Measurements from ENCODE around the gene ZCCHC2. TPM values are rescaled to one million over a fixed set of nuclear protein-coding genes. Genes with fewer than 3 reads are reported as not detected.

The ZCCHC2 gene
- total RNA-seq, 4 donors from 2014 or later = 9.3 to 15.3 (median 11.3) TPM

DNA sequence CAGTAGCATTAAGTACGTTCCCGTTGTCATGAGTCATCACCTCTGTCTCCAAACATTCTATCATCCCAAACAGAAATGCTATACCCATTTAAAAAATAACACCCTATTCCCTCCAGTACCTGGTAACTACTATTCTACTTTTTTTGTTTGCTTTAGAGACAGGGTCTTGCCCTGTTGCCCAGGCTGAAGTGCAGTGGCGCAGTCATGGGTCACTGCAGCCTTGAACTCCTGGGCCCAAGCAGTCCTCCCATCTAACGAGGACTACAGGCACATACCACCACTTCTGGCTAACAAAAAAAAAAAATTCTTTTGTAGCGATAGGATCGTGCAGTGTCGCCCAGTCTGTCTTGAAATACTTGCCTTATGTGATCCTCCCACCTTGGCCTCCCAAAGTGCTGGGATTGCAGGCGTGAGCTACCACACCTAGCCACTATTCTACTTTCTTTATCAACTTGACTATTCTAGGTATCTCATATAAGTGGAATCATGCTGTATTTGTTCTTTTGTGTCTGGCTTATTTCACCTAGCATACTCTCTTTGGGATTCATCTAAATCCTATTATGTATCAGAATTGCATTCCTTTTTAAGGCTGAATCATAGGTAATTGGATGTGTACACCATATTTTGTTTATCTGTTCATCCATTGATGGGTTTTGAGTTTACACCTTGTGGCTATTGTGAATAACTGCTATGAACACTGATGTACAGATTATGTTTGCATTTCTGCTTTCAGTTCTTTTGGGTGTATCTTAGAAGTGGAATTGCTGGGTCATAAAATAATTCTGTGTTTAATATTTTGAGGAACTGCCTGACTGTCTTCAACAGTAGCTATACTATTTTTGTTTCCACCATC lies 14.4 kb downstream of the ZCCHC2 start:
- no peak overlapping the region for H3K27ac ChIP-seq
- H3K36me3 ChIP-seq = peaks cover 0 to 20% (median 0%) of the 10 kb centered on the region in 3 donors
- 88 to 89% methylated on average over 8 of the region's 8 CpGs for WGBS, 2 donors
- intact Hi-C loops (cut with DNase I) = no loop called here
- DNase-seq = no peak
- H3K9me3 ChIP-seq = no peaks in the 10 kb centered on the region
- peaks cover 0 to 43% (median 0%) of the 10 kb centered on the region in 3 donors for H3K4me1 ChIP-seq
- H3K27me3 ChIP-seq = no peaks in the 10 kb centered on the region
- TF ChIP-seq POLR2A (IDR thresholded peaks at IDR 0.05) = no peak
- TF ChIP-seq, protein P1, sequence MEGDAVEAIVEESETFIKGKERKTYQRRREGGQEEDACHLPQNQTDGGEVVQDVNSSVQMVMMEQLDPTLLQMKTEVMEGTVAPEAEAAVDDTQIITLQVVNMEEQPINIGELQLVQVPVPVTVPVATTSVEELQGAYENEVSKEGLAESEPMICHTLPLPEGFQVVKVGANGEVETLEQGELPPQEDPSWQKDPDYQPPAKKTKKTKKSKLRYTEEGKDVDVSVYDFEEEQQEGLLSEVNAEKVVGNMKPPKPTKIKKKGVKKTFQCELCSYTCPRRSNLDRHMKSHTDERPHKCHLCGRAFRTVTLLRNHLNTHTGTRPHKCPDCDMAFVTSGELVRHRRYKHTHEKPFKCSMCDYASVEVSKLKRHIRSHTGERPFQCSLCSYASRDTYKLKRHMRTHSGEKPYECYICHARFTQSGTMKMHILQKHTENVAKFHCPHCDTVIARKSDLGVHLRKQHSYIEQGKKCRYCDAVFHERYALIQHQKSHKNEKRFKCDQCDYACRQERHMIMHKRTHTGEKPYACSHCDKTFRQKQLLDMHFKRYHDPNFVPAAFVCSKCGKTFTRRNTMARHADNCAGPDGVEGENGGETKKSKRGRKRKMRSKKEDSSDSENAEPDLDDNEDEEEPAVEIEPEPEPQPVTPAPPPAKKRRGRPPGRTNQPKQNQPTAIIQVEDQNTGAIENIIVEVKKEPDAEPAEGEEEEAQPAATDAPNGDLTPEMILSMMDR (IDR thresholded peaks at IDR 0.05) = no peak
- H3K4me3 ChIP-seq = no peak overlapping the region

DNA sequence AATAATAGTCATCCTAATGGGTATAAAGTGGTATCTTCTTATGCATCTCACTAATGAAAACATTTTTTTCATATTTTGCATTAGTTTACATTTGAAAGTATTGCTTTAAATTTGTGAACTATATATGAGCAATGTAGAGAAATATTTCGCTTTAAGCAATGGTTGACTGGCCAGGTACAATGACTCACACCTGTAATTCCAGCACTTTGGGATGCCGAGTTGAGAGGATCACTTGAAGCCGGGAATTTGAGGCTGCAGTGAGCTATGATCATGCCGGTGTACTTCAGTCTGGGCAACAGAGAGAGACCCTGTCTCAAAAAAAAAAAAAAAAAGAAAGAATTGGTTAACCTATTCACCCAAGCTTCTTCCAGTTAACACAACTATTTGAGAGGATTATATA lies 15.1 kb downstream of the ZCCHC2 start:
- no peak overlapping the region for H3K4me3 ChIP-seq
- intact Hi-C loops (cut with DNase I) = no loop called here
- H3K4me1 ChIP-seq = peaks cover 0 to 43% (median 0%) of the 10 kb centered on the region in 3 donors
- no peak for DNase-seq
- TF ChIP-seq POLR2A (IDR thresholded peaks at IDR 0.05) = no peak
- TF ChIP-seq, protein P1 (IDR thresholded peaks at IDR 0.05) = no peak
- WGBS, 2 donors = 26 to 56% methylated on average over 4 of the region's 4 CpGs
- H3K27me3 ChIP-seq = no peaks in the 10 kb centered on the region
- H3K36me3 ChIP-seq = peaks cover 0 to 27% (median 6%) of the 10 kb centered on the region in 3 donors
- no peaks in the 10 kb centered on the region for H3K9me3 ChIP-seq
- no peak overlapping the region for H3K27ac ChIP-seq

DNA sequence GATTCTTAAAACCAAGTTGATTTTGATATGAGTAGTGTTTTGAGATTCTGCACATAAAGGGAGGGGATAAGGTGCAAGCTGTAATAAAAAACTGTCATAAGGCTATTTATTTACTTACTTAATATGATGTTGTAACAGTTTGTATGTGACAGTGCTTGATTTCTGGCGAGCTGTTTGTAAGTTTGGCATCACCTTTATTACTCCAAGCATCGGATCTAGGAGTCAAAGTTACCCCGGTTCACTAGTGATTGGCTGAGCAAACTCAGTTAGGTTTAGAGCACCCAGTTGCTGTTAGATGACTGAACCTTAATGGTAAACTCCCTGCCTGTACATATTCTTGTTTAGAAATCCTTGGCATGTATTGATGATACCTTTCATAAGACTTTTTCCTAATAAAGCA lies 16.1 kb downstream of the ZCCHC2 start:
- H3K27ac ChIP-seq = no peak overlapping the region
- H3K4me1 ChIP-seq = peaks cover 0 to 43% (median 0%) of the 10 kb centered on the region in 3 donors
- no peaks in the 10 kb centered on the region for H3K27me3 ChIP-seq
- no peaks in the 10 kb centered on the region for H3K9me3 ChIP-seq
- WGBS, 2 donors = 76 to 99% methylated on average over 3 of the region's 3 CpGs
- TF ChIP-seq, protein P1 (IDR thresholded peaks at IDR 0.05) = no peak
- TF ChIP-seq POLR2A (IDR thresholded peaks at IDR 0.05) = no peak
- intact Hi-C loops (cut with DNase I) = no loop called here
- no peak for DNase-seq
- peaks cover 0 to 36% (median 14%) of the 10 kb centered on the region in 3 donors for H3K36me3 ChIP-seq
- H3K4me3 ChIP-seq = no peak overlapping the region

DNA sequence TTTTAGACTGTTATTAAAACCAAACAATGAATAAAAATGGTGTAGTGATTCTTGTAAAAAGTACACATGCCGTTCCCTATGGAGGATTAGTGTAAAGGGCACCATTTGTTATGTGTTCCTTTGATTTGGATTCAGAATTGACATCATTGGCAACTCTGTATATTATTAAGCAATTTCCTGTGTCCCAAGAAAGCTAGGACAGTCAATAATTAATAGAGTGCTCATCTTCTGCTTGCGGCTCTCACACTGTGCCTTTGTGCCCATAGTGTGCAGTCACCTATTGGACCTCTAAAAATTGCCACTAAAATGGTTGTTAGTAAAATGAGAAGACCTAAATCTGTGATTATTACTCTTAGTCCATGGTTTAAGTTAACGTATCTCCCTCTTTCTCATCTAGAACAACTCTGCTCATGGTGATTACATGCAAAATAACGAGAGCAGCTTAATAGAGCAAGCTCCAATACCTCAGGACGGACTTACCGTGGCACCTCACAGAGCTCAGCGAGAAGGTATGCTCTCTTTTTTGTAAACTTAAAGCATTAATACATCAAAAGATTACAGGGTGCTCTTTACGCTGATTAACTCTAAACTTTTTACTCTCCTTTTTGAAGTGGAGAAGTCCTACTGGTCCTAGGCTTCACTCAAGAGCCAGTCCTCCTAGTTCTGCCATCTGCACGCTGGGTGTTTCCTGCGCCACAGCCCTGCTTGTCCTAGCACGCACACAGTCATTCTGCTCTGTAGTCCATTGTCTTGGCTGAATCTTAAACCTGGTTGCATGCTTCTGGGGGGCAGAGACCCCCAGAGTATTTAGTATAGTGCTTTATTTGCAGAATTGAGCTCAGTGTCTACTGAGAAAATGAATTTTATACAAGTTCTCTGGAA lies 16.7 kb downstream of the ZCCHC2 start:
- peaks cover 0 to 43% (median 19%) of the 10 kb centered on the region in 3 donors for H3K36me3 ChIP-seq
- 74 to 85% methylated on average over 11 of the region's 11 CpGs for WGBS, 2 donors
- H3K27me3 ChIP-seq = no peaks in the 10 kb centered on the region
- peaks cover 0 to 41% (median 0%) of the 10 kb centered on the region in 3 donors for H3K4me1 ChIP-seq
- intact Hi-C loops (cut with DNase I) = no loop called here
- H3K4me3 ChIP-seq = no peak overlapping the region
- TF ChIP-seq POLR2A (IDR thresholded peaks at IDR 0.05) = no peak
- TF ChIP-seq, protein P1 (IDR thresholded peaks at IDR 0.05) = no peak
- no peak for DNase-seq
- no peak overlapping the region for H3K27ac ChIP-seq
- no peaks in the 10 kb centered on the region for H3K9me3 ChIP-seq

Measured in esophagus squamous epithelium (tissue), 5 donors.